Measurements from ENCODE around the gene KBTBD8.

Gene KBTBD8

GRCh38 chr3:66998113-66998903 is at the start of gene KBTBD8:
Gene KBTBD8 (plus strand): TSS chr3:66998307. CDS start chr3:66998356, 49 bp downstream.
- Histone ChIP-seq H3K79me2 (no peaks in the 10 kb centered on the region), H3K4me2 (ENCODE audit: low read length) (peak within 1 kb of the TSS; percentile 86), H3K36me3 (ENCODE audit: control insufficient read depth, insufficient read depth, low read length) (no peaks in the 10 kb centered on the region), H3K9ac (no peak within 1 kb of the TSS), H3K9me3 (ENCODE audit: control insufficient read depth, low read length) (no peaks in the 10 kb centered on the region), H3K27ac (peak within 1 kb of the TSS; percentile 29), H2AFZ (peak within 1 kb of the TSS; percentile 81), H3K4me3 (ENCODE audit: low read depth, low read length) (peak within 1 kb of the TSS; percentile 82), H3K4me1 (peaks cover 4% of the 10 kb centered on the region), H3K27me3 (ENCODE audit: control insufficient read depth, insufficient read depth, low read length) (no peaks in the 10 kb centered on the region)
- no peak for TF ChIP-seq CTCF (IDR thresholded peaks at IDR 0.05)

DNA sequence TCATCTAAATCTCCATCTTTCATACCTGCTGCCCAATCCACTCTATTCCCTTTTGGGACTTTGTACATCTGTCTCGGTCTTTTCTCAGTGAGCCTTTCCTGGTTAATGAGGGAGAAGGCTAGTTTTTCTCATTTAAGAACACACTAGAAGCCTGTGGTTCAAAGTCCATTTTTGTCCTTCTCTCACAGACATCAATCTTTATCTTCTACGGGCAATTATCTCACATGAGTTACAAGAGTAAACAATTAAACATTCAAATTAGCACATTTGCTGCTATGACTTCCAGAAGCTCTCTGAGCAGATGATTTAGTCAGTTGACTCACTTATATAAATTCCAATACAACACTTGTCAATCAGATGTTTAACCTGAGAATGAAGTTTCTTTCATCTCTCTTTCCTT is 49.3 kb upstream of the KBTBD8 start:
- Histone ChIP-seq H3K27ac (no peak overlapping the region), H3K9me3 (ENCODE audit: control insufficient read depth, low read length) (no peaks in the 10 kb centered on the region), H3K4me3 (ENCODE audit: low read depth, low read length) (no peak overlapping the region), H3K4me1 (no peaks in the 10 kb centered on the region), H3K79me2 (no peaks in the 10 kb centered on the region), H2AFZ (no peak overlapping the region), H3K36me3 (ENCODE audit: control insufficient read depth, insufficient read depth, low read length) (no peaks in the 10 kb centered on the region), H3K4me2 (ENCODE audit: low read length) (no peak overlapping the region), H3K9ac (no peak overlapping the region), H3K27me3 (ENCODE audit: control insufficient read depth, insufficient read depth, low read length) (no peaks in the 10 kb centered on the region)
- no peak for TF ChIP-seq CTCF (IDR thresholded peaks at IDR 0.05)

DNA sequence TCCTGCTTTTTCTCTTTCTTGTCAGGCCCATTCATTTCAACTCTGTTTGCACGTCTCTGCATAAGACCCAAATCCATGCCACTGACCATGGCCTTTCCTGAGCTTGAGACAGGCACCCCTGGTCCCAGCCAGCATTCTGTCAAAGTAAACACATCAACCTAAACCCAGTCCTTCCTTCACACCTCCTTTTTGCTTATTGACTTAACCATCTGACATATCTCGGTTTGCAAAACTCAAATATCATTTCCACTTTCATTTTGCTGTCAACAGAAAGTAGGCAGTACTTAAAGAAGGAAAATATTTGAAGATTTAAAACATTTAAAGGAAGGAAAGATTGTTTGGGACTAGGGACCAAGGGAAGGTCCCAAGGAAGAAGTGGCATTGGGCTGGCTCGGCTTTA is 48.2 kb upstream of the KBTBD8 start:
- H3K27ac ChIP-seq, result no peak overlapping the region
- H3K79me2 ChIP-seq, result no peaks in the 10 kb centered on the region
- H3K27me3 ChIP-seq (ENCODE audit: control insufficient read depth, insufficient read depth, low read length), result no peaks in the 10 kb centered on the region
- no peak overlapping the region for H3K9ac ChIP-seq
- no peak overlapping the region for H3K4me3 ChIP-seq (ENCODE audit: low read depth, low read length)
- no peaks in the 10 kb centered on the region for H3K36me3 ChIP-seq (ENCODE audit: control insufficient read depth, insufficient read depth, low read length)
- no peak overlapping the region for H3K4me2 ChIP-seq (ENCODE audit: low read length)
- no peak for TF ChIP-seq CTCF (IDR thresholded peaks at IDR 0.05)
- no peaks in the 10 kb centered on the region for H3K4me1 ChIP-seq
- H3K9me3 ChIP-seq (ENCODE audit: control insufficient read depth, low read length), result no peaks in the 10 kb centered on the region
- no peak overlapping the region for H2AFZ ChIP-seq

DNA sequence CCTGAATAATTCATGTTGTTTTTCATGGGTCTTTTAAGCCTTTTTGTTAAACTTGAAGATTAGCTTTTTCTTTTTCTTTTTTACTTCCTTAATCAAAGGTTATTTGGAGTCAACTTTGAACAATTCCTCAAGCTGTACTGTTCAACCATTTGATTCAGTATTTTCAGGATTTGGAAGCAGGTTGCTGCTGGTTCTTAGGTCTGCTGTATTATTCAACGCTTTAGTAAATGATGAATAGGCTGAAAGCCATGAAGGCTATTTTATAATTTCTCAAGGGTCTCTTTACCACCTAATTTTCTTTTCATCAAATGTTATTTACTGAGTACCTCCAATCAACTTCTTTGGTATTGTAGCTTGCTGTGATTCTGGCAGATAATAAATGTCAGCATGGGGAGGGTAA is 45.8 kb upstream of the KBTBD8 start:
- no peaks in the 10 kb centered on the region for H3K36me3 ChIP-seq (ENCODE audit: control insufficient read depth, insufficient read depth, low read length)
- no peak overlapping the region for H2AFZ ChIP-seq

More for the DNA sequence above, 45.8 kb upstream of the KBTBD8 start:
- H3K4me3 ChIP-seq (ENCODE audit: low read depth, low read length), result no peak overlapping the region
- no peak overlapping the region for H3K4me2 ChIP-seq (ENCODE audit: low read length)
- TF ChIP-seq CTCF (IDR thresholded peaks at IDR 0.05), result no peak
- no peak overlapping the region for H3K9ac ChIP-seq
- no peaks in the 10 kb centered on the region for H3K9me3 ChIP-seq (ENCODE audit: control insufficient read depth, low read length)
- no peaks in the 10 kb centered on the region for H3K27me3 ChIP-seq (ENCODE audit: control insufficient read depth, insufficient read depth, low read length)
- no peak overlapping the region for H3K27ac ChIP-seq
- H3K4me1 ChIP-seq, result no peaks in the 10 kb centered on the region
- no peaks in the 10 kb centered on the region for H3K79me2 ChIP-seq

Data from parathyroid adenoma (tissue), 2 donors.